PC-3 (cell line): ENCODE data around the gene SPIRE2. TPM values are rescaled to one million over a fixed set of nuclear protein-coding genes. Genes with fewer than 3 reads are reported as not detected.

Experiments
- ATAC-seq: fragments of 200-7000 bp; cut with Tn5 transposase; 2 replicates; pipeline ENCODE4 v1.9.1; 2020; ENCODE audit warnings: mild to moderate bottlenecking, moderate library complexity
- Bru-seq: library from RNA; stranded (reverse); fragments of 400-500 nt; gene quantifications from one replicate; lab custom pipeline; 2021; lab: Mats Ljungman, UMichigan
- BruChase-seq, 2 experiments: library from RNA; stranded (reverse); fragments of 400-500 nt; gene quantifications; one replicate each; lab custom pipeline; 2021; lab: Mats Ljungman, UMichigan
- BruUV-seq: library from RNA; stranded (reverse); fragments of 400-500 nt; replicated peaks from 2 replicates; lab custom pipeline; 2021; lab: Mats Ljungman, UMichigan
- CTCF ChIA-PET: fragments of 300-600 bp; sonication (Branson Sonifier 250); formaldehyde crosslinking; loops from one replicate; lab custom pipeline; 2022; ENCODE audit warnings: antibody characterized with exemption; lab: Charles Lee
- POLR2A ChIA-PET: fragments of 300-600 bp; sonication (Branson Sonifier 250); formaldehyde crosslinking; loops from one replicate; lab custom pipeline; 2022; ENCODE audit warnings: antibody characterized with exemption; ENCODE audit not compliant: unreplicated experiment; lab: Charles Lee
- DNase-seq: peaks from one replicate; pipeline ENCODE4 v3.0.0-alpha.2; 2015
- H2AFZ ChIP-seq: fragments of 300-600 bp; sonication (generic); 2 replicates; pipeline ENCODE4 v1.6.0; 2016; ENCODE audit warnings: antibody characterized with exemption, low read length
- H3F3A ChIP-seq: fragments of 300-600 bp; sonication (generic); one replicate; pipeline ENCODE4 v1.6.0; 2017; ENCODE audit warnings: antibody characterized with exemption, low read length, control low read depth, mild to moderate bottlenecking; ENCODE audit not compliant: unreplicated experiment
- H3K27ac ChIP-seq: fragments of 300-600 bp; sonication (generic); 2 replicates; pipeline ENCODE4 v1.5.1; 2016; ENCODE audit warnings: mild to moderate bottlenecking, low read length
- H3K27me3 ChIP-seq: fragments of 300-600 bp; sonication (generic); 2 replicates; pipeline ENCODE4 v1.6.1; 2016; ENCODE audit warnings: low read length, mixed read lengths
- H3K36me3 ChIP-seq: fragments of 300-600 bp; sonication (generic); 2 replicates; pipeline ENCODE4 v1.6.1; 2016; ENCODE audit warnings: low read depth, mixed run types, low read length, mixed read lengths
- H3K4me1 ChIP-seq: fragments of 300-600 bp; sonication (generic); 2 replicates; pipeline ENCODE4 v1.5.1; 2016; ENCODE audit warnings: low read length; ENCODE audit not compliant: insufficient read depth
- H3K4me2 ChIP-seq: fragments of 300-600 bp; sonication (generic); 2 replicates; pipeline ENCODE4 v1.6.0; 2016; ENCODE audit warnings: low read length
- H3K4me3 ChIP-seq: fragments of 300-600 bp; sonication (generic); 2 replicates; pipeline ENCODE4 v1.5.1; 2016; ENCODE audit warnings: mild to moderate bottlenecking, low read length, mixed read lengths
- H3K79me2 ChIP-seq: fragments of 300-600 bp; sonication (generic); 2 replicates; pipeline ENCODE4 v1.6.1; 2017; ENCODE audit warnings: low read length, mixed read lengths
- H3K9ac ChIP-seq: fragments of 300-600 bp; sonication (generic); 2 replicates; pipeline ENCODE4 v1.6.0; 2016; ENCODE audit warnings: mild to moderate bottlenecking, low read length
- H3K9me2 ChIP-seq: fragments of 300-600 bp; sonication (generic); replicated peaks from 2 replicates; pipeline ENCODE4 v1.6.1; 2016; ENCODE audit warnings: mixed run types, low read length, mixed read lengths
- H3K9me3 ChIP-seq: fragments of 300-600 bp; sonication (generic); 2 replicates; pipeline ENCODE4 v1.6.1; 2016; ENCODE audit warnings: low read length, mixed read lengths
- H4K20me1 ChIP-seq: fragments of 300-600 bp; sonication (generic); 2 replicates; pipeline ENCODE4 v1.6.1; 2016; ENCODE audit warnings: low read length, mixed read lengths
- CTCF ChIP-seq: fragments of 300-600 bp; sonication (generic); conservative IDR thresholded peaks from 2 replicates; pipeline ENCODE4 v1.5.1; 2017; ENCODE audit warnings: antibody characterized with exemption, low read depth, mild to moderate bottlenecking, low read length
- EZH2 ChIP-seq: fragments of 300-600 bp; sonication (generic); IDR thresholded peaks from one replicate; pipeline ENCODE4 v1.6.1; 2017; ENCODE audit warnings: antibody characterized with exemption, mild to moderate bottlenecking, low read length; ENCODE audit not compliant: unreplicated experiment
- EZH2phosphoT487 ChIP-seq: fragments of 300-600 bp; sonication (generic); IDR thresholded peaks from 2 replicates; pipeline ENCODE4 v1.6.1; 2018; ENCODE audit warnings: mild to moderate bottlenecking, antibody characterized with exemption, low read length, borderline replicate concordance
- intact Hi-C: fragments of 100-400 bp; cut with micrococcal nuclease; formaldehyde crosslinking; loops from 2 replicates; pipeline ENCODE4 v1.9.0; 2023
- long read RNA-seq: library from polyadenylated mRNA; unstranded; transcript quantifications from one replicate; pipeline ENCODE4 v2.0.0, GENCODE V29; 2021; ENCODE audit not compliant: unreplicated experiment
- total RNA-seq: library from RNA; depleted of rRNA; stranded (reverse); fragments of >200 nt; gene quantifications from 2 replicates; pipeline ENCODE4 v1.2.3, GENCODE V29; 2014; rRNA removed

Gene SPIRE2
- total RNA-seq (12.3 and 13.2 TPM in 2 replicates), Bru-seq, nascent RNA (percentile 56 among the genes with signal in this experiment), BruChase-seq, experiment 1, labeled RNA remaining after a 6-hour chase (percentile 65 among the genes with signal in this experiment), BruChase-seq, experiment 2, labeled RNA remaining after a 2-hour chase (percentile 70 among the genes with signal in this experiment)
- long read RNA-seq, transcript SPIRE2-201 (15 exons, 3,235 nt) = major isoform, 5 of 32 reads
- long read RNA-seq, partial matches to known transcripts = 8 of 32 reads
- long read RNA-seq, other reads (novel, unspliced or antisense) = 15 of 32 reads

GRCh38 chr16:89828199-89828869 lies at the start of gene SPIRE2:
Gene SPIRE2 (plus strand): TSS chr16:89828475. CDS start chr16:89828551, 76 bp downstream.
- Histone ChIP-seq H3K4me3 (peak within 1 kb of the TSS; percentile 68), H3K36me3 (no peaks in the 10 kb centered on the region), H2AFZ (peak within 1 kb of the TSS; percentile 45; the same call in 1 of the 2 replicates), H3K4me1 (peaks cover 10% of the 10 kb centered on the region), H3K9me3 (no peaks in the 10 kb centered on the region), H3K27me3 (no peaks in the 10 kb centered on the region), H3K4me2 (peak within 1 kb of the TSS; percentile 85), H4K20me1 (no peaks in the 10 kb centered on the region), H3K27ac (peak within 1 kb of the TSS; percentile 38), H3K79me2 (peaks cover 9% of the 10 kb centered on the region; the same call in 1 of the 2 replicates), H3F3A (no peaks in the 10 kb centered on the region), H3K9me2 (no peaks in the 10 kb centered on the region), H3K9ac (peak within 1 kb of the TSS; percentile 72)
- intact Hi-C loops = no loop called here
- TF ChIP-seq EZH2 (no peak), EZH2phosphoT487 (no peak), CTCF (no peak)
- ChIA-PET CTCF (no interaction called here), POLR2A (no interaction called here)
- peak; percentile 67 for ATAC-seq
- peak; percentile 70 for DNase-seq
- BruUV-seq = no TSS peak

GRCh38 chr16:89779231-89779908 lies 48.9 kb upstream of the SPIRE2 start:
- Histone ChIP-seq H3K4me3 (no peak overlapping the region), H3K4me1 (no peaks in the 10 kb centered on the region), H2AFZ (no peak overlapping the region), H3K27me3 (no peaks in the 10 kb centered on the region), H3K27ac (no peak overlapping the region), H3K9ac (no peak overlapping the region), H3K4me2 (no peak overlapping the region), H3K79me2 (no peaks in the 10 kb centered on the region), H3K9me2 (no peaks in the 10 kb centered on the region), H3K36me3 (peaks cover 13% of the 10 kb centered on the region; the same call in 1 of the 2 replicates), H3F3A (no peaks in the 10 kb centered on the region), H3K9me3 (no peaks in the 10 kb centered on the region), H4K20me1 (no peaks in the 10 kb centered on the region)
- DNase-seq (no peak), ATAC-seq (no peak)
- intact Hi-C loops = no loop called here
- CTCF ChIA-PET = no interaction called here
- no TSS peak for BruUV-seq
- no peak for TF ChIP-seq EZH2phosphoT487
- no peak for TF ChIP-seq CTCF
- no peak for TF ChIP-seq EZH2
- POLR2A ChIA-PET = no interaction called here
